Measurements from ENCODE around the gene FAM13A. TPM values are rescaled to one million over a fixed set of nuclear protein-coding genes. Genes with fewer than 3 reads are reported as not detected.

FAM13A gene
- total and polyA plus RNA-seq, 3 donors from 2014 or later = 30.7 to 123 (median 109) TPM

- DNase-seq = peak; percentile 45
- WGBS, 2 donors = 25 to 41% methylated on average over 18 of the region's 18 CpGs
- Histone ChIP-seq H3K9me3 (no peaks in the 10 kb centered on the region), H3K4me3 (peak overlapping the region; percentile 53 to 80), H3K27me3 (no peaks in the 10 kb centered on the region), H3K4me1 (no peaks in the 10 kb centered on the region), H3K27ac (peak overlapping the region; percentile 70 to 86), H3K36me3 (ENCODE audit: low read depth, missing control alignments) (no peaks in the 10 kb centered on the region)
- intact Hi-C loops (cut with DNase I; ENCODE audit: low total_unique reads) = no loop called here
- TF ChIP-seq CTCF (IDR thresholded peaks at IDR 0.05) = no peak
Observed at GRCh38 chr4:88697141-88697540, 359.8 kb downstream of the FAM13A start.

GRCh38 chr4:88696630-88697029, 360.4 kb downstream of the FAM13A start:
- no peaks in the 10 kb centered on the region for H3K9me3 ChIP-seq
- DNase-seq = no peak
- H3K4me3 ChIP-seq = peak overlapping the region in 1 of 2 donors; percentile 53
- no peaks in the 10 kb centered on the region for H3K27me3 ChIP-seq
- no peaks in the 10 kb centered on the region for H3K4me1 ChIP-seq
- intact Hi-C loops (cut with DNase I; ENCODE audit: low total_unique reads) = no loop called here
- no peaks in the 10 kb centered on the region for H3K36me3 ChIP-seq (ENCODE audit: low read depth, missing control alignments)
- WGBS, 2 donors = 43 to 45% methylated on average over 7 of the region's 7 CpGs
- H3K27ac ChIP-seq = peak overlapping the region in 1 of 2 donors; percentile 86
- TF ChIP-seq POLR2A (IDR thresholded peaks at IDR 0.05) = no peak
- TF ChIP-seq CTCF (IDR thresholded peaks at IDR 0.05) = no peak

- Histone ChIP-seq H3K4me1 (no peaks in the 10 kb centered on the region), H3K4me3 (no peak overlapping the region), H3K27ac (no peak overlapping the region), H3K27me3 (no peaks in the 10 kb centered on the region), H3K36me3 (ENCODE audit: low read depth, missing control alignments) (no peaks in the 10 kb centered on the region), H3K9me3 (no peaks in the 10 kb centered on the region)
- TF ChIP-seq CTCF (IDR thresholded peaks at IDR 0.05) = no peak
- no peak for TF ChIP-seq POLR2A (IDR thresholded peaks at IDR 0.05)
- no peak for DNase-seq
- WGBS, 2 donors = 77 to 86% methylated on average over 3 of the region's 3 CpGs
- intact Hi-C loops (cut with DNase I; ENCODE audit: low total_unique reads) = no loop called here
Observed at GRCh38 chr4:88693792-88694191, 363.2 kb downstream of the FAM13A start.

GRCh38 chr4:88690355-88690754, 366.6 kb downstream of the FAM13A start:
- Histone ChIP-seq H3K9me3 (no peaks in the 10 kb centered on the region), H3K27me3 (no peaks in the 10 kb centered on the region), H3K27ac (no peak overlapping the region), H3K4me1 (no peaks in the 10 kb centered on the region), H3K4me3 (no peak overlapping the region), H3K36me3 (ENCODE audit: low read depth, missing control alignments) (no peaks in the 10 kb centered on the region)
- WGBS, 2 donors = 68 to 88% methylated on average over 3 of the region's 3 CpGs
- TF ChIP-seq CTCF (IDR thresholded peaks at IDR 0.05) (no peak), POLR2A (IDR thresholded peaks at IDR 0.05) (no peak)
- DNase-seq = no peak
- intact Hi-C loops (cut with DNase I; ENCODE audit: low total_unique reads) = no loop called here

- no peaks in the 10 kb centered on the region for H3K36me3 ChIP-seq (ENCODE audit: low read depth, missing control alignments)
- no peak for TF ChIP-seq CTCF (IDR thresholded peaks at IDR 0.05)
- TF ChIP-seq POLR2A (IDR thresholded peaks at IDR 0.05) = no peak
- DNase-seq = no peak
- H3K4me3 ChIP-seq = no peak overlapping the region
- intact Hi-C loops (cut with DNase I; ENCODE audit: low total_unique reads) = no loop called here
- H3K9me3 ChIP-seq = no peaks in the 10 kb centered on the region
- H3K27me3 ChIP-seq = no peaks in the 10 kb centered on the region
- H3K4me1 ChIP-seq = no peaks in the 10 kb centered on the region
- H3K27ac ChIP-seq = no peak overlapping the region
- 92 to 99% methylated on average over 5 of the region's 5 CpGs for WGBS, 2 donors
Observed at GRCh38 chr4:88681209-88681608, 375.8 kb downstream of the FAM13A start.
